Esophagus squamous epithelium (tissue), 4 donors: ENCODE data around the gene PPHLN1.

Experiments
- CTCF ChIP-seq, 6 experiments: fragments of 450-650 bp in 4 of 6; fragments of 200-600 bp in 2 of 6; sonication (generic) in 2 of 6; IDR thresholded peaks; one replicate each; pipeline ENCODE4 v1.5.1; 2016 to 2019; ENCODE audit warnings: antibody characterized with exemption in 6 of 6, mild to moderate bottlenecking in 4 of 6, moderate library complexity in 4 of 6
- POLR2A ChIP-seq, 4 donors: fragments of 450-650 bp; IDR thresholded peaks; one replicate each; pipeline ENCODE4 v1.6.1; 2017; ENCODE audit warnings: antibody characterized with exemption in 4 of 4, mild to moderate bottlenecking in 4 of 4, moderate library complexity in 3 of 4

GRCh38 chr12:42440608-42441007, 114.6 kb downstream of the PPHLN1 start:
- TF ChIP-seq CTCF (IDR thresholded peaks at IDR 0.05) (no peak), POLR2A (IDR thresholded peaks at IDR 0.05) (no peak)
